Activated CD8-positive, alpha-beta memory T cell treated with anti-CD3 and anti-CD28 coated beads for 24 hours (primary cell): ENCODE results near the gene MORN4.
"Not testable (repeated sequence)": the region's sequence is repeated elsewhere in the genome, so short reads cannot be mapped to it uniquely, and the experiment has no call there.

Source experiments
- DNase-seq: peaks from one replicate; pipeline ENCODE4 v3.0.0-alpha.2; 2020

MORN4 gene

GRCh38 chr10:97596101-97597082, 36.9 kb downstream of the MORN4 start:
- DNase-seq: no peak

GRCh38 chr10:97593421-97593820, 39.9 kb downstream of the MORN4 start:
- DNase-seq: no peak

- DNase-seq: no peak
Observed at GRCh38 chr10:97590748-97591495, 42.4 kb downstream of the MORN4 start.

GRCh38 chr10:97590082-97590747, 43.1 kb downstream of the MORN4 start:
- DNase-seq: no peak

- DNase-seq: no peak
Observed at GRCh38 chr10:97589479-97589878, 43.8 kb downstream of the MORN4 start, which contains the start of gene C10orf62. TSS of gene C10orf62 (plus strand) at chr10:97589721. CDS start at chr10:97589898, 177 bp downstream.

GRCh38 chr10:97587183-97587582, 46.1 kb downstream of the MORN4 start:
- no peak for DNase-seq

- DNase-seq: no peak
Observed at GRCh38 chr10:97585439-97585811, 47.9 kb downstream of the MORN4 start.

GRCh38 chr10:97584798-97585438, 48.4 kb downstream of the MORN4 start:
- no peak for DNase-seq

- DNase-seq: no peak
Observed at GRCh38 chr10:97584060-97584797, 49.1 kb downstream of the MORN4 start, which contains the start of gene HOGA1. TSS of gene HOGA1 (plus strand) at chr10:97584389. CDS start at chr10:97584704, 315 bp downstream.

GRCh38 chr10:97583476-97583875, 49.8 kb downstream of the MORN4 start:
- no peak for DNase-seq

GRCh38 chr10:97582169-97582568, 51.1 kb downstream of the MORN4 start:
- no peak for DNase-seq

- DNase-seq: no peak
Observed at GRCh38 chr10:97580421-97581367, 52.6 kb downstream of the MORN4 start.

- DNase-seq: no peak
Observed at GRCh38 chr10:97578171-97578844, 55.0 kb downstream of the MORN4 start.

- no peak for DNase-seq
Observed at GRCh38 chr10:97577701-97578100, 55.6 kb downstream of the MORN4 start.

- not testable (repeated sequence) for DNase-seq
Observed at GRCh38 chr10:97576487-97576886, 56.8 kb downstream of the MORN4 start.

- DNase-seq: no peak
Observed at GRCh38 chr10:97575127-97575668, 58.1 kb downstream of the MORN4 start.

- DNase-seq: no peak
Observed at GRCh38 chr10:97574374-97575126, 58.8 kb downstream of the MORN4 start.

GRCh38 chr10:97573672-97574071, 59.6 kb downstream of the MORN4 start:
- DNase-seq: no peak

GRCh38 chr10:97573021-97573420, 60.3 kb downstream of the MORN4 start:
- DNase-seq: no peak
